ENCODE measurements around the gene CADM1.

GRCh38 chr11:115377882-115378296, 126.3 kb downstream of the CADM1 start:
- no peak for TF ChIP-seq CTCF (conservative IDR thresholded peaks at IDR 0.05; ENCODE audit: low read length)
- no peak for TF ChIP-seq EZH2phosphoT487 (IDR thresholded peaks at IDR 0.05; ENCODE audit: borderline replicate concordance, low read depth, low read length)
